HEK293T (cell line): ENCODE results near the gene GPR107.

Source experiments
- CTCF ChIA-PET: fragments of 350-600 bp; formaldehyde crosslinking; extraction: SDS; loops from one replicate; lab custom pipeline; 2021; ENCODE audit warnings: antibody characterized with exemption, inconsistent platforms; lab: Yijun Ruan, JAX
- POLR2A ChIA-PET: fragments of 350-600 bp; formaldehyde crosslinking; extraction: SDS; loops from one replicate; lab custom pipeline; 2020; ENCODE audit warnings: antibody characterized with exemption, inconsistent platforms; lab: Yijun Ruan, JAX
- DNase-seq: peaks from one replicate; pipeline ENCODE4 v3.0.0; 2012; ENCODE audit warnings: mixed read lengths; ENCODE audit errors: extremely low spot score
- ARNT ChIP-seq: fragments of 450-650 bp; IDR thresholded peaks from 2 replicates; pipeline ENCODE4 v1.6.1; 2017; ENCODE audit warnings: mild to moderate bottlenecking
- BHLHE40 ChIP-seq: fragments of 450-650 bp; IDR thresholded peaks from 2 replicates; pipeline ENCODE4 v1.6.1; 2016; ENCODE audit warnings: mild to moderate bottlenecking, moderate library complexity, borderline replicate concordance
- CTBP1 ChIP-seq: fragments of 450-650 bp; IDR thresholded peaks from 2 replicates; pipeline ENCODE4 v1.6.1; 2016; ENCODE audit warnings: borderline replicate concordance
- ELF4 ChIP-seq: fragments of 450-650 bp; IDR thresholded peaks from 2 replicates; pipeline ENCODE4 v1.6.1; 2017; ENCODE audit warnings: antibody characterized with exemption
- FOXA1 ChIP-seq: fragments of 450-650 bp; IDR thresholded peaks from 2 replicates; pipeline ENCODE4 v1.6.1; 2016; ENCODE audit warnings: mild to moderate bottlenecking
- FOXK2 ChIP-seq: fragments of 450-650 bp; IDR thresholded peaks from 2 replicates; pipeline ENCODE4 v1.6.1; 2016; ENCODE audit warnings: mild to moderate bottlenecking
- FOXM1 ChIP-seq: fragments of 450-650 bp; IDR thresholded peaks from 2 replicates; pipeline ENCODE4 v1.6.1; 2017; ENCODE audit warnings: mild to moderate bottlenecking, borderline replicate concordance
- HDGF ChIP-seq: fragments of 450-650 bp; IDR thresholded peaks from 2 replicates; pipeline ENCODE4 v1.6.1; 2017; ENCODE audit warnings: antibody characterized with exemption, borderline replicate concordance
- L3MBTL2 ChIP-seq: fragments of 450-650 bp; conservative IDR thresholded peaks from 2 replicates; pipeline ENCODE4 v1.6.1; 2016; ENCODE audit warnings: mild to moderate bottlenecking
- LEF1 ChIP-seq: fragments of 450-650 bp; IDR thresholded peaks from 2 replicates; pipeline ENCODE4 v1.6.1; 2017; ENCODE audit warnings: mild to moderate bottlenecking, borderline replicate concordance
- NFRKB ChIP-seq: fragments of 450-650 bp; IDR thresholded peaks from 2 replicates; pipeline ENCODE4 v1.6.1; 2016; ENCODE audit warnings: mild to moderate bottlenecking, moderate library complexity
- PKNOX1 ChIP-seq: fragments of 450-650 bp; IDR thresholded peaks from 2 replicates; pipeline ENCODE4 v1.6.1; 2016
- SP1 ChIP-seq: fragments of 450-650 bp; IDR thresholded peaks from 2 replicates; pipeline ENCODE4 v1.6.1; 2017
- SUZ12 ChIP-seq: fragments of 450-650 bp; IDR thresholded peaks from 2 replicates; pipeline ENCODE4 v1.6.1; 2016; ENCODE audit warnings: mild to moderate bottlenecking
- TARDBP ChIP-seq: fragments of 450-650 bp; IDR thresholded peaks from 2 replicates; pipeline ENCODE4 v1.6.1; 2016
- ZNF384 ChIP-seq: fragments of 450-650 bp; IDR thresholded peaks from 2 replicates; pipeline ENCODE4 v1.6.1; 2016

GPR107 gene

GRCh38 chr9:130092910-130093309 is 39.2 kb downstream of the GPR107 start:
- DNase-seq = no peak
- TF ChIP-seq ARNT (no peak), LEF1 (no peak), SP1 (no peak), ZNF384 (no peak), SUZ12 (no peak), L3MBTL2 (no peak), FOXA1 (no peak), TARDBP (no peak), NFRKB (no peak), ELF4 (no peak), PKNOX1 (no peak), BHLHE40 (no peak), FOXK2 (no peak), FOXM1 (no peak), CTBP1 (no peak), HDGF (no peak)
- CTCF ChIA-PET = no interaction called here
- POLR2A ChIA-PET = no interaction called here

- DNase-seq = no peak
- POLR2A ChIA-PET = no interaction called here
- no peak for TF ChIP-seq PKNOX1
- no peak for TF ChIP-seq CTBP1
- TF ChIP-seq LEF1 = no peak
- TF ChIP-seq SUZ12 = no peak
- no peak for TF ChIP-seq TARDBP
- no peak for TF ChIP-seq ELF4
- no peak for TF ChIP-seq HDGF
- no peak for TF ChIP-seq FOXK2
- CTCF ChIA-PET = no interaction called here
Observed at GRCh38 chr9:130095872-130096271, 42.2 kb downstream of the GPR107 start.

- TF ChIP-seq L3MBTL2 (no peak), FOXM1 (no peak), SUZ12 (no peak), LEF1 (no peak), ELF4 (no peak)
- POLR2A ChIA-PET = no interaction called here
Observed at GRCh38 chr9:130100681-130101080, 47.0 kb downstream of the GPR107 start.

GRCh38 chr9:130101915-130102314 is 48.2 kb downstream of the GPR107 start:
- no peak for DNase-seq
- ChIA-PET POLR2A (no interaction called here), CTCF (no interaction called here)
- no peak for TF ChIP-seq LEF1
- TF ChIP-seq FOXA1 = no peak
- no peak for TF ChIP-seq ARNT
- no peak for TF ChIP-seq BHLHE40
- no peak for TF ChIP-seq SP1
- TF ChIP-seq SUZ12 = no peak
- TF ChIP-seq NFRKB = no peak
- TF ChIP-seq TARDBP = no peak
- TF ChIP-seq CTBP1 = no peak
- TF ChIP-seq FOXM1 = no peak
- no peak for TF ChIP-seq ZNF384
- no peak for TF ChIP-seq PKNOX1
- TF ChIP-seq L3MBTL2 = no peak
- TF ChIP-seq FOXK2 = no peak
- TF ChIP-seq HDGF = no peak
- no peak for TF ChIP-seq ELF4

More at GRCh38 chr9:130100681-130101080, 47.0 kb downstream of the GPR107 start:
- CTCF ChIA-PET = no interaction called here
- no peak for DNase-seq

GRCh38 chr9:130104491-130105193 is 50.9 kb downstream of the GPR107 start:
- CTCF ChIA-PET = interaction anchor here (0.6 kb wide), 1 partner anchor 58 kb away, joined by 9 read pairs; no protein-coding TSS in a partner anchor
- no peak for DNase-seq
- POLR2A ChIA-PET = no interaction called here
- TF ChIP-seq ELF4 (no peak), SUZ12 (no peak), LEF1 (no peak), ZNF384 (no peak)

GRCh38 chr9:130106860-130107233 is 53.1 kb downstream of the GPR107 start:
- ChIA-PET POLR2A (no interaction called here), CTCF (interaction anchor here (0.7 kb wide), 1 partner anchor 246 kb away, joined by 3 read pairs; no protein-coding TSS in a partner anchor)
- DNase-seq = no peak
- no peak for TF ChIP-seq HDGF
- TF ChIP-seq FOXK2 = no peak
- TF ChIP-seq PKNOX1 = no peak
- no peak for TF ChIP-seq FOXA1
- no peak for TF ChIP-seq ARNT
- TF ChIP-seq SP1 = no peak
- no peak for TF ChIP-seq CTBP1
- TF ChIP-seq FOXM1 = no peak
